Nephron (organoid): ENCODE measurements around the gene ANKRD33B.

ENCODE experiments used
- H3K27ac Mint-ChIP-seq, 3 experiments: 2 replicates each; pipeline ENCODE4 v1.8.0; 2020; ENCODE audit warnings: mixed read lengths in 3 of 3, mild to moderate bottlenecking in 2 of 3, moderate library complexity in 1 of 3
- H3K27me3 Mint-ChIP-seq: 2 replicates; pipeline ENCODE4 v1.8.0; 2021; ENCODE audit warnings: low read depth, mild to moderate bottlenecking, moderate library complexity, mixed read lengths
- H3K36me3 Mint-ChIP-seq: 2 replicates; pipeline ENCODE4 v1.8.0; 2020; ENCODE audit warnings: low read depth, mixed read lengths
- H3K4me1 Mint-ChIP-seq: 2 replicates; pipeline ENCODE4 v1.8.0; 2020; ENCODE audit warnings: mixed read lengths
- H3K4me3 Mint-ChIP-seq, 3 experiments: 2 replicates each; pipeline ENCODE4 v1.8.0; 2020; ENCODE audit warnings: mild to moderate bottlenecking in 3 of 3, mixed read lengths in 3 of 3, moderate library complexity in 2 of 3
- H3K9me3 Mint-ChIP-seq: 2 replicates; pipeline ENCODE4 v1.8.0; 2020; ENCODE audit warnings: mixed read lengths
- CTCF ChIP-seq, 3 experiments: fragments of 200-600 bp; sonication (generic); IDR thresholded peaks; one replicate each; pipeline ENCODE4 v1.5.0; 2021; ENCODE audit warnings: antibody characterized with exemption in 3 of 3; ENCODE audit not compliant: unreplicated experiment in 3 of 3

The ANKRD33B gene

GRCh38 chr5:10623305-10623910 lies 59.5 kb downstream of the ANKRD33B start:
- Mint-ChIP-seq H3K9me3 (peaks cover 15% of the 10 kb centered on the region), H3K36me3 (no peaks in the 10 kb centered on the region), H3K27me3 (peaks cover 7% of the 10 kb centered on the region), H3K4me1 (peaks cover 11% of the 10 kb centered on the region), H3K4me3 (no peak overlapping the region), H3K27ac (no peak overlapping the region)
- no peak for TF ChIP-seq CTCF (IDR thresholded peaks at IDR 0.05; ENCODE audit: unreplicated experiment in 3 of 3)

- Mint-ChIP-seq H3K27ac (no peak overlapping the region), H3K9me3 (peaks cover 15% of the 10 kb centered on the region), H3K27me3 (peaks cover 10% of the 10 kb centered on the region), H3K4me3 (no peak overlapping the region), H3K36me3 (no peaks in the 10 kb centered on the region), H3K4me1 (peaks cover 11% of the 10 kb centered on the region)
- TF ChIP-seq CTCF (IDR thresholded peaks at IDR 0.05; ENCODE audit: unreplicated experiment in 3 of 3): no peak
Observed at GRCh38 chr5:10624206-10624605, 60.3 kb downstream of the ANKRD33B start.

- Mint-ChIP-seq H3K27me3 (peaks cover 11% of the 10 kb centered on the region), H3K4me3 (no peak overlapping the region), H3K27ac (no peak overlapping the region), H3K9me3 (peaks cover 14% of the 10 kb centered on the region), H3K4me1 (peaks cover 11% of the 10 kb centered on the region), H3K36me3 (no peaks in the 10 kb centered on the region)
- TF ChIP-seq CTCF (IDR thresholded peaks at IDR 0.05; ENCODE audit: unreplicated experiment in 3 of 3): no peak
Observed at GRCh38 chr5:10624679-10625078, 60.8 kb downstream of the ANKRD33B start.

- Mint-ChIP-seq H3K9me3 (peaks cover 3% of the 10 kb centered on the region), H3K4me3 (no peak overlapping the region), H3K36me3 (no peaks in the 10 kb centered on the region), H3K27ac (no peak overlapping the region), H3K27me3 (peaks cover 7% of the 10 kb centered on the region), H3K4me1 (peaks cover 11% of the 10 kb centered on the region)
- no peak for TF ChIP-seq CTCF (IDR thresholded peaks at IDR 0.05; ENCODE audit: unreplicated experiment in 3 of 3)
Observed at GRCh38 chr5:10625700-10626472, 62.0 kb downstream of the ANKRD33B start.

GRCh38 chr5:10626473-10627013 lies 62.7 kb downstream of the ANKRD33B start:
- Mint-ChIP-seq H3K27me3 (peaks cover 7% of the 10 kb centered on the region), H3K36me3 (no peaks in the 10 kb centered on the region)
- no peak for TF ChIP-seq CTCF (IDR thresholded peaks at IDR 0.05; ENCODE audit: unreplicated experiment in 3 of 3)

More at GRCh38 chr5:10626473-10627013, 62.7 kb downstream of the ANKRD33B start:
- Mint-ChIP-seq H3K9me3 (no peaks in the 10 kb centered on the region), H3K4me3 (no peak overlapping the region), H3K27ac (no peak overlapping the region), H3K4me1 (peaks cover 11% of the 10 kb centered on the region)
